Measurements from ENCODE around the gene HAPSTR1. TPM values are rescaled to one million over a fixed set of nuclear protein-coding genes. Genes with fewer than 3 reads are reported as not detected.
A peak's percentile ranks its signal among the peaks of the same experiment; 100 is the strongest.

HAPSTR1 gene
- total and polyA plus RNA-seq, 2 of the 8 experiments (the other 6 are each of a cell fraction or from before 2014, with no cell fraction given), result 11.9 to 66.1 TPM

DNA sequence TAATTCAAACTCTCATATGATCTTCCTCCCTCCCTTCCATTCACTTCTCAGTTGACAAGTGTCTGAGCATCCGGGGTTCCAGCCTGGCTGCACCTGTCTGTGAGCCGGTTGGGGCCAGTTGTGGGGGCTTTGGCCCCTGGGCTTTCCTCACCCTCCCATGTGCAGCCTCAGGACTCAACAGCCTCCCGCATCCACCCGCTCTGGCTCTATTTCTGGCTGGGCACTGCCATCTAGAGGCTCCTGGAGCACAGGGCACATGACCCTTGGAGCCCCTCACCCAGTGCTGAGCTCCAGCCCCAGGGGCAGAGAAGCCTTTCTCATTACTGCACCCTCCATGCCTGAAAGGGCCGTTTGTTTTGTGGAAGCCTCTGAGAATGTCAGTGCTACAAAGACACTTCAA, 43.3 kb downstream of the HAPSTR1 start:
- Histone ChIP-seq H4K5ac (ENCODE audit: insufficient read length, low read depth, low read length) (no peak overlapping the region), H2BK5ac (ENCODE audit: low read depth, low read length) (no peak overlapping the region), H3K36me3 (ENCODE audit: control insufficient read depth in 2 of 4, insufficient read depth in 4 of 4, low read length in 3 of 4) (no peaks in the 10 kb centered on the region), H2BK12ac (ENCODE audit: low read depth, low read length) (no peak overlapping the region), H3K14ac (ENCODE audit: insufficient read length) (no peak overlapping the region), H2BK20ac (ENCODE audit: low read length) (no peak overlapping the region), H3K4ac (replicated peaks; ENCODE audit: insufficient read length, low read depth, low read length) (no peak overlapping the region), H4K20me1 (replicated peaks in 1 of 2; ENCODE audit: control insufficient read depth in 1 of 2, insufficient read depth in 2 of 2, low read length in 2 of 2) (no peaks in the 10 kb centered on the region), H2AK5ac (ENCODE audit: low read depth, low read length) (no peak overlapping the region), H3K4me1 (replicated peaks in 1 of 4; ENCODE audit: control insufficient read depth in 3 of 4, insufficient read depth in 4 of 4, low read length in 3 of 4) (no peaks in the 10 kb centered on the region; a peak in 2 of 7 replicates), H2AFZ (ENCODE audit: low read length) (no peak overlapping the region), H4K8ac (ENCODE audit: extremely low read depth, insufficient read depth, low read length) (no peak overlapping the region), H3K79me2 (ENCODE audit: control insufficient read depth in 1 of 2, insufficient read depth in 2 of 2, low read length in 2 of 2) (no peaks in the 10 kb centered on the region), H3K23me2 (ENCODE audit: low read depth, low read length) (no peaks in the 10 kb centered on the region), H3K79me1 (ENCODE audit: low read depth, low read length) (peaks cover 2% of the 10 kb centered on the region; the same call in 1 of the 2 replicates), H3K9me3 (ENCODE audit: insufficient read depth in 2 of 2, low read depth in 1 of 2, low read length in 1 of 2) (no peaks in the 10 kb centered on the region), H3K4me3 (ENCODE audit: extremely low read depth in 1 of 4, insufficient read depth in 2 of 4, low read depth in 3 of 4, low read length in 4 of 4) (no peak overlapping the region), H4K91ac (replicated peaks; ENCODE audit: insufficient read length, low read length) (no peak overlapping the region), H2BK15ac (ENCODE audit: low read length) (no peak overlapping the region), H3K27me3 (replicated peaks in 1 of 4; ENCODE audit: control insufficient read depth in 3 of 4, extremely low read depth in 1 of 4, insufficient read depth in 3 of 4, low read length in 3 of 4) (no peaks in the 10 kb centered on the region), H3K23ac (ENCODE audit: insufficient read length) (no peak overlapping the region), H3K4me2 (ENCODE audit: insufficient read depth in 1 of 2, low read depth in 2 of 2, low read length in 2 of 2) (no peak overlapping the region), H2BK120ac (replicated peaks; ENCODE audit: low read depth, low read length) (no peak overlapping the region), H3K9ac (replicated peaks in 1 of 4; ENCODE audit: extremely low read depth in 1 of 4, low read depth in 3 of 4, low read length in 3 of 4) (no peak overlapping the region; a peak in 1 of 7 replicates), H3K18ac (ENCODE audit: extremely low read depth, low read length) (no peak overlapping the region), H3K27ac (ENCODE audit: low read depth, low read length) (no peak overlapping the region), H3K56ac (replicated peaks; ENCODE audit: insufficient read length, low read depth, low read length) (no peak overlapping the region)
- ChIA-PET CTCF (ENCODE audit: partially characterized antibody) (interaction anchor here (0.5 to 2.4 kb wide), 34 partner anchors 9 to 1046 kb away, joined by 3 to 20 read pairs (median 4); partner anchors contain the start of gene TMEM114), POLR2A (ENCODE audit: partially characterized antibody) (interaction anchor here (1.1 to 1.3 kb wide), 2 partner anchors 10 to 24 kb away, joined by 5 read pairs; no protein-coding TSS in a partner anchor)
- DNase-seq (ENCODE audit: low read depth in 1 of 2, low spot score in 2 of 2) (peak in 1 of 2 experiments; percentile 79), FAIRE-seq (no peak)
- WGBS, 2 experiments (ENCODE audit: extremely low coverage in 1 of 2, insufficient coverage in 1 of 2, insufficient read length in 1 of 2, insufficient replicate concordance in 2 of 2, low coverage in 1 of 2, low lambda C conversion rate in 2 of 2, missing lambda C conversion rate in 1 of 2), result 53% methylated on average over 5 of the region's 5 CpGs; no CpG with 5 or more reads in 1 of the 2 experiments
- TF ChIP-seq, protein P1, sequence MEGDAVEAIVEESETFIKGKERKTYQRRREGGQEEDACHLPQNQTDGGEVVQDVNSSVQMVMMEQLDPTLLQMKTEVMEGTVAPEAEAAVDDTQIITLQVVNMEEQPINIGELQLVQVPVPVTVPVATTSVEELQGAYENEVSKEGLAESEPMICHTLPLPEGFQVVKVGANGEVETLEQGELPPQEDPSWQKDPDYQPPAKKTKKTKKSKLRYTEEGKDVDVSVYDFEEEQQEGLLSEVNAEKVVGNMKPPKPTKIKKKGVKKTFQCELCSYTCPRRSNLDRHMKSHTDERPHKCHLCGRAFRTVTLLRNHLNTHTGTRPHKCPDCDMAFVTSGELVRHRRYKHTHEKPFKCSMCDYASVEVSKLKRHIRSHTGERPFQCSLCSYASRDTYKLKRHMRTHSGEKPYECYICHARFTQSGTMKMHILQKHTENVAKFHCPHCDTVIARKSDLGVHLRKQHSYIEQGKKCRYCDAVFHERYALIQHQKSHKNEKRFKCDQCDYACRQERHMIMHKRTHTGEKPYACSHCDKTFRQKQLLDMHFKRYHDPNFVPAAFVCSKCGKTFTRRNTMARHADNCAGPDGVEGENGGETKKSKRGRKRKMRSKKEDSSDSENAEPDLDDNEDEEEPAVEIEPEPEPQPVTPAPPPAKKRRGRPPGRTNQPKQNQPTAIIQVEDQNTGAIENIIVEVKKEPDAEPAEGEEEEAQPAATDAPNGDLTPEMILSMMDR (IDR thresholded peaks at IDR 0.05; ENCODE audit: control extremely low read depth in 1 of 3, insufficient read depth in 1 of 3, low read depth in 1 of 3, low read length in 3 of 3), result peak; percentile 76 to 86 (median 84)
- TF ChIP-seq TCF12 (IDR thresholded peaks at IDR 0.05; ENCODE audit: low read depth, low read length) (0 out of 2 replicates have a peak, but pooled peaks have one; percentile 43), RAD21 (IDR thresholded peaks at IDR 0.05 in 1 of 2, conservative IDR thresholded peaks at IDR 0.05 in 1 of 2; ENCODE audit: low read depth in 2 of 2, low read length in 2 of 2) (peak; percentile 89 to 94), KDM1A (IDR thresholded peaks at IDR 0.05; ENCODE audit: borderline replicate concordance, low read length) (peak; percentile 3; the same call in 1 of the 2 replicates), HDAC6 (IDR thresholded peaks at IDR 0.05; ENCODE audit: low read depth, low read length) (no peak), RXRA (IDR thresholded peaks at IDR 0.05; ENCODE audit: insufficient read depth, low read depth, low read length) (0 out of 2 replicates have a peak, but pooled peaks have one; percentile 20), SP2 (IDR thresholded peaks at IDR 0.05; ENCODE audit: low read length) (no peak), RNF2 (IDR thresholded peaks at IDR 0.05; ENCODE audit: borderline replicate concordance, low read depth, low read length, missing control alignments, poor library complexity, severe bottlenecking) (no peak)
- TF ChIP-seq, protein P2, sequence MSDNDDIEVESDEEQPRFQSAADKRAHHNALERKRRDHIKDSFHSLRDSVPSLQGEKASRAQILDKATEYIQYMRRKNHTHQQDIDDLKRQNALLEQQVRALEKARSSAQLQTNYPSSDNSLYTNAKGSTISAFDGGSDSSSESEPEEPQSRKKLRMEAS (IDR thresholded peaks at IDR 0.05), result peak; percentile 74

Measured in H1 (cell line).